ENCODE data around the gene DUS1L. TPM values are rescaled to one million over a fixed set of nuclear protein-coding genes. Genes with fewer than 3 reads are reported as not detected.

DUS1L gene
- total and polyA plus RNA-seq, 2 experiments from 2014 or later = 66.0 to 122 TPM

- Histone ChIP-seq H3K4me3 (no peak overlapping the region), H3K27me3 (ENCODE audit: insufficient read depth) (no peaks in the 10 kb centered on the region), H3F3A (replicated peaks; ENCODE audit: low read depth) (peaks cover 24% of the 10 kb centered on the region), H4K20me1 (replicated peaks; ENCODE audit: insufficient read depth) (peaks cover 8% of the 10 kb centered on the region), H3K4me2 (no peak overlapping the region), H3K27ac (ENCODE audit: low read depth) (no peak overlapping the region), H3K79me2 (replicated peaks; ENCODE audit: insufficient read depth) (no peaks in the 10 kb centered on the region), H2AFZ (no peak overlapping the region), H3K36me3 (ENCODE audit: insufficient read depth) (peaks cover 10% of the 10 kb centered on the region; the same call in 1 of the 2 replicates), H3K4me1 (ENCODE audit: insufficient read depth) (no peaks in the 10 kb centered on the region), H3K9me2 (ENCODE audit: insufficient read depth) (no peaks in the 10 kb centered on the region)
- Mint-ChIP-seq H3K4me3 (no peak overlapping the region), H3K27ac (no peak overlapping the region), H3K27me3 (ENCODE audit: insufficient read depth, low read depth, poor library complexity) (peaks cover 17% of the 10 kb centered on the region), H3K36me3 (ENCODE audit: low read depth) (peaks cover 50% of the 10 kb centered on the region), H3K4me1 (peaks cover 3% of the 10 kb centered on the region), H3K9me3 (no peaks in the 10 kb centered on the region; the same call in 2 of the 3 replicates)
- TF ChIP-seq ZNF114 (CRISPR knock-in tag; IDR thresholded peaks at IDR 0.05) = no peak
- TF ChIP-seq JUNB (IDR thresholded peaks at IDR 0.05; ENCODE audit: unreplicated experiment) = no peak
- TF ChIP-seq EZH2 (IDR thresholded peaks at IDR 0.05; ENCODE audit: low read depth, unreplicated experiment) = no peak
- no peak for TF ChIP-seq POLR2AphosphoS5 (IDR thresholded peaks at IDR 0.05; ENCODE audit: low read depth)
- no peak for TF ChIP-seq NANOG (IDR thresholded peaks at IDR 0.05; ENCODE audit: borderline replicate concordance)
- no peak for TF ChIP-seq STAT1 (IDR thresholded peaks at IDR 0.05; ENCODE audit: unreplicated experiment)
- ATAC-seq (no peak), DNase-seq (ENCODE audit: low spot score) (no peak)
Observed at GRCh38 chr17:82081546-82081945, 15.9 kb upstream of the DUS1L start.

DNA sequence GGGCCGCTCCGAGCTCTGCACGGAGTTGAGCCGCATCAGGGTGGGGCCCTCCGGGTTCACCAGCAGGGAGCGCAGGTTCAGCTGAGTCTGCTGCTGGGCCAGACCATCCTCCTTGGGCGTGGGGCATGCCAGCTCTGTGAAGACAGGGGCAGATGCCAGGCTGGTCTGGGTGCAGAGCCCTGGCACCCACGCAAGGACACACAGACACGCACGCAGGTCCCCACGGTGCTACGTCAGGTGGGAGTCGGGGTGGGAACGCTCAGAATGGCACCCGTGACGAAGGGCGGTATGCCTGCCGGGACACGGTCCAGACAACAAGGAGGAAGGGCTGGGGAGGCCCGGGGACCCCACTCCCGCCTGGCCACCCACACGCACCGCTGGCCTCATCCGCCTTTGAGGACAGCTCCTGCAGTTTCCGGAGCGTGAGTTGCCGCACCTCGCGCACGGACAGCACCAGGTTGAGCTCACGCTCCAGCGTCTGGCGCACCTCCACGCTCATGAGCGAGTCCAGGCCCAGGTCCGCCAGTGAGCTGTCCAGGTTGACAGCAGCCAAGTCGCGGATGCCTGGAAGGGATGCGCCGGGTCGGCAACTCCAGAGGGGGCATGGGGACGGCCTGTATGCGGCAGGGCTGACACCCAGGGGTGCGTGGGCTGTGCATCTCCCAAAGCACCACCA, 15.3 kb upstream of the DUS1L start:
- Histone ChIP-seq H3F3A (replicated peaks; ENCODE audit: low read depth) (peaks cover 28% of the 10 kb centered on the region), H3K79me2 (replicated peaks; ENCODE audit: insufficient read depth) (no peaks in the 10 kb centered on the region), H3K4me2 (no peak overlapping the region), H3K9me2 (ENCODE audit: insufficient read depth) (no peaks in the 10 kb centered on the region), H3K36me3 (ENCODE audit: insufficient read depth) (peaks cover 10% of the 10 kb centered on the region; the same call in 1 of the 2 replicates), H3K27ac (ENCODE audit: low read depth) (no peak overlapping the region), H4K20me1 (replicated peaks; ENCODE audit: insufficient read depth) (peaks cover 8% of the 10 kb centered on the region), H3K27me3 (ENCODE audit: insufficient read depth) (no peaks in the 10 kb centered on the region), H2AFZ (no peak overlapping the region), H3K4me3 (no peak overlapping the region), H3K4me1 (ENCODE audit: insufficient read depth) (no peaks in the 10 kb centered on the region)
- H3K36me3 Mint-ChIP-seq (ENCODE audit: low read depth) = peaks cover 47% of the 10 kb centered on the region
- no peak overlapping the region for H3K4me3 Mint-ChIP-seq
- no peaks in the 10 kb centered on the region; the same call in 2 of the 3 replicates for H3K9me3 Mint-ChIP-seq
- no peak for TF ChIP-seq CREB1 (CRISPR knock-in tag; IDR thresholded peaks at IDR 0.05; ENCODE audit: low read depth)
- TF ChIP-seq ZNF114 (CRISPR knock-in tag; IDR thresholded peaks at IDR 0.05) = no peak
- no peak for TF ChIP-seq NANOG (IDR thresholded peaks at IDR 0.05; ENCODE audit: borderline replicate concordance)
- no peak for TF ChIP-seq EZH2phosphoT487 (IDR thresholded peaks at IDR 0.05; ENCODE audit: unreplicated experiment)
- TF ChIP-seq, protein P1, sequence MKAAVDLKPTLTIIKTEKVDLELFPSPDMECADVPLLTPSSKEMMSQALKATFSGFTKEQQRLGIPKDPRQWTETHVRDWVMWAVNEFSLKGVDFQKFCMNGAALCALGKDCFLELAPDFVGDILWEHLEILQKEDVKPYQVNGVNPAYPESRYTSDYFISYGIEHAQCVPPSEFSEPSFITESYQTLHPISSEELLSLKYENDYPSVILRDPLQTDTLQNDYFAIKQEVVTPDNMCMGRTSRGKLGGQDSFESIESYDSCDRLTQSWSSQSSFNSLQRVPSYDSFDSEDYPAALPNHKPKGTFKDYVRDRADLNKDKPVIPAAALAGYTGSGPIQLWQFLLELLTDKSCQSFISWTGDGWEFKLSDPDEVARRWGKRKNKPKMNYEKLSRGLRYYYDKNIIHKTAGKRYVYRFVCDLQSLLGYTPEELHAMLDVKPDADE (IDR thresholded peaks at IDR 0.05) = no peak
- TF ChIP-seq EZH2 (IDR thresholded peaks at IDR 0.05; ENCODE audit: low read depth, unreplicated experiment) = no peak
- TF ChIP-seq STAT1 (IDR thresholded peaks at IDR 0.05; ENCODE audit: unreplicated experiment) = no peak
- no peak for TF ChIP-seq ZNF331 (CRISPR knock-in tag; IDR thresholded peaks at IDR 0.05; ENCODE audit: low read depth)
- peaks cover 3% of the 10 kb centered on the region for H3K4me1 Mint-ChIP-seq
- ATAC-seq (no peak), DNase-seq (ENCODE audit: low spot score) (no peak)
- no peak overlapping the region for H3K27ac Mint-ChIP-seq
- peaks cover 24% of the 10 kb centered on the region for H3K27me3 Mint-ChIP-seq (ENCODE audit: insufficient read depth, low read depth, poor library complexity)

All from GM23338 (cell line).